ENCODE measurements around the gene GULP1.
A peak's percentile ranks its signal among the peaks of the same experiment; 100 is the strongest.

Gene GULP1

GRCh38 chr2:188291617-188292347 is at the start of gene GULP1:
TSS of gene GULP1 (plus strand) at chr2:188291874. CDS start at chr2:188477703, 185,829 bp downstream.
- Histone ChIP-seq H3K4me3 (ENCODE audit: severe bottlenecking) (peak within 1 kb of the TSS; percentile 49), H3K36me3 (ENCODE audit: low read depth) (no peaks in the 10 kb centered on the region), H3K9me3 (ENCODE audit: severe bottlenecking) (no peaks in the 10 kb centered on the region), H3K4me1 (ENCODE audit: insufficient read depth, poor library complexity, severe bottlenecking) (peaks cover 8% of the 10 kb centered on the region), H3K27ac (ENCODE audit: poor library complexity, severe bottlenecking) (no peak within 1 kb of the TSS), H3K27me3 (ENCODE audit: insufficient read depth, poor library complexity, severe bottlenecking) (no peaks in the 10 kb centered on the region)
- peak; percentile 76 for ATAC-seq (ENCODE audit: low read depth)
- TF ChIP-seq, protein P1, sequence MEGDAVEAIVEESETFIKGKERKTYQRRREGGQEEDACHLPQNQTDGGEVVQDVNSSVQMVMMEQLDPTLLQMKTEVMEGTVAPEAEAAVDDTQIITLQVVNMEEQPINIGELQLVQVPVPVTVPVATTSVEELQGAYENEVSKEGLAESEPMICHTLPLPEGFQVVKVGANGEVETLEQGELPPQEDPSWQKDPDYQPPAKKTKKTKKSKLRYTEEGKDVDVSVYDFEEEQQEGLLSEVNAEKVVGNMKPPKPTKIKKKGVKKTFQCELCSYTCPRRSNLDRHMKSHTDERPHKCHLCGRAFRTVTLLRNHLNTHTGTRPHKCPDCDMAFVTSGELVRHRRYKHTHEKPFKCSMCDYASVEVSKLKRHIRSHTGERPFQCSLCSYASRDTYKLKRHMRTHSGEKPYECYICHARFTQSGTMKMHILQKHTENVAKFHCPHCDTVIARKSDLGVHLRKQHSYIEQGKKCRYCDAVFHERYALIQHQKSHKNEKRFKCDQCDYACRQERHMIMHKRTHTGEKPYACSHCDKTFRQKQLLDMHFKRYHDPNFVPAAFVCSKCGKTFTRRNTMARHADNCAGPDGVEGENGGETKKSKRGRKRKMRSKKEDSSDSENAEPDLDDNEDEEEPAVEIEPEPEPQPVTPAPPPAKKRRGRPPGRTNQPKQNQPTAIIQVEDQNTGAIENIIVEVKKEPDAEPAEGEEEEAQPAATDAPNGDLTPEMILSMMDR (IDR thresholded peaks at IDR 0.05; ENCODE audit: poor library complexity, severe bottlenecking), result peak; percentile 83
- DNase-seq (ENCODE audit: low spot score), result peak; percentile 66

DNA sequence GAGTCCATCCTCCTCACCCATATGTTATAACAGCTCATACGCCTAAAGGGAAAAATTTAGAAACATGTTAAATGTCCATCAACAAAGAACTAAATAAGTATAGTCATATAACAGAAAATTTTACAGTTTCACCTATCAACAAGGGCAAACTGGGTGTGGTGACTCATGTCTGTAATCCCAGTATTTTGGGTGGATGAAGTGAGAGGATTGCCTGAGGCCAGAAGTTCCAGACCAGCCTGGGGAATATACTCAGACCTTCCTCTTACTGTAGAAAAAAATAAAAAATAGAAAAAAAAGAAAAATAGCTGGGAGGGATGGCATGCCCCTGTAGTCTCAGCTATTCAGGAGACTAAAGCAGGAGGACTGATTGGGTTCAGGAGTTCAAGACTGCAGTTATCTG is 48.3 kb upstream of the GULP1 start:
- Histone ChIP-seq H3K4me1 (ENCODE audit: insufficient read depth, poor library complexity, severe bottlenecking) (no peaks in the 10 kb centered on the region), H3K4me3 (ENCODE audit: severe bottlenecking) (no peak overlapping the region), H3K27me3 (ENCODE audit: insufficient read depth, poor library complexity, severe bottlenecking) (no peaks in the 10 kb centered on the region), H3K27ac (ENCODE audit: poor library complexity, severe bottlenecking) (no peak overlapping the region), H3K9me3 (ENCODE audit: severe bottlenecking) (no peaks in the 10 kb centered on the region), H3K36me3 (ENCODE audit: low read depth) (no peaks in the 10 kb centered on the region)
- TF ChIP-seq, protein P1 (IDR thresholded peaks at IDR 0.05; ENCODE audit: poor library complexity, severe bottlenecking), result no peak
- ATAC-seq (ENCODE audit: low read depth), result no peak
- DNase-seq (ENCODE audit: low spot score), result no peak

DNA sequence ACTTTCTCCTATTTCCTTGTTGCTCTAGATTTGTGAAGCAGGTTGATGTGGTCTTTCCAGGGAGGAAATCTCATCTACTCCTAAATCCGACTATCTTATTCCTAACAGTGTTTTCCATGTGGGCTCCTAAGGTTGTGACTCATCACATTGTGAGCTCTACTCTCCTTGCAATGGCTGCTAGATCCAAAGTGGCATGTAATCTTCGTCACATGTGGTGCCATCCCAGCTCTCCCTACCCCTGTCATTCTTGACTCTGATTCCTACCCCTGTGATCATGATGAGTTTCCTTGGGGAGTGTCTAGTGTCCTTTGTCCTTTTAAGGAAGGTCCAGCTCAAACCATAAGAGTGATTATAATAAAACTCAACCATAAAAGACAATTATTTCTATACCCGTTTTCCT is 47.3 kb upstream of the GULP1 start:
- H3K36me3 ChIP-seq (ENCODE audit: low read depth), result no peaks in the 10 kb centered on the region
- TF ChIP-seq, protein P1 (IDR thresholded peaks at IDR 0.05; ENCODE audit: poor library complexity, severe bottlenecking), result no peak
- DNase-seq (ENCODE audit: low spot score) (no peak), ATAC-seq (ENCODE audit: low read depth) (no peak)
- no peaks in the 10 kb centered on the region for H3K4me1 ChIP-seq (ENCODE audit: insufficient read depth, poor library complexity, severe bottlenecking)
- no peak overlapping the region for H3K4me3 ChIP-seq (ENCODE audit: severe bottlenecking)
- H3K27ac ChIP-seq (ENCODE audit: poor library complexity, severe bottlenecking), result no peak overlapping the region
- H3K27me3 ChIP-seq (ENCODE audit: insufficient read depth, poor library complexity, severe bottlenecking), result no peaks in the 10 kb centered on the region
- no peaks in the 10 kb centered on the region for H3K9me3 ChIP-seq (ENCODE audit: severe bottlenecking)

DNA sequence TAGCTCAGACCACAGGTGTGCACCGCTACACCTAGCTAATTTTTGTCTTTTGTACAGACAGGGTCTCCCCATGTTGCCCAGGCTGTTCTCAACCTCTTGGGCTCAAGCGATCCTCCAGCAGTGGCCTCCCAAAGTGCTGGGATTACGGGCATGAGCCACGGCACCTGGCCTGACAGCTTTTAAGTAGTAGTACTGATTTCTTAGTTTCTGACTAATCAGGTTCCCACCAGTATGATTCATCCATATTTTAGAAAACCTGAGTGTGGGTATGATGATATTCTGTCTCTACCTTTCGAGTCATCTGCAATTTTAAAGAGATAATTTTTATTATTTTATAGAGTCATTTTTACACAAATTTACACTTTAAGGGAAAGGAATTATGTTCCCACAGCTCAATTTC is 46.4 kb upstream of the GULP1 start:
- H3K27ac ChIP-seq (ENCODE audit: poor library complexity, severe bottlenecking), result no peak overlapping the region
- no peak overlapping the region for H3K4me3 ChIP-seq (ENCODE audit: severe bottlenecking)
- H3K4me1 ChIP-seq (ENCODE audit: insufficient read depth, poor library complexity, severe bottlenecking), result no peaks in the 10 kb centered on the region
- ATAC-seq (ENCODE audit: low read depth), result peak; percentile 78
- no peak for DNase-seq (ENCODE audit: low spot score)
- no peaks in the 10 kb centered on the region for H3K36me3 ChIP-seq (ENCODE audit: low read depth)
- no peaks in the 10 kb centered on the region for H3K9me3 ChIP-seq (ENCODE audit: severe bottlenecking)
- TF ChIP-seq, protein P1 (IDR thresholded peaks at IDR 0.05; ENCODE audit: poor library complexity, severe bottlenecking), result no peak
- no peaks in the 10 kb centered on the region for H3K27me3 ChIP-seq (ENCODE audit: insufficient read depth, poor library complexity, severe bottlenecking)

DNA sequence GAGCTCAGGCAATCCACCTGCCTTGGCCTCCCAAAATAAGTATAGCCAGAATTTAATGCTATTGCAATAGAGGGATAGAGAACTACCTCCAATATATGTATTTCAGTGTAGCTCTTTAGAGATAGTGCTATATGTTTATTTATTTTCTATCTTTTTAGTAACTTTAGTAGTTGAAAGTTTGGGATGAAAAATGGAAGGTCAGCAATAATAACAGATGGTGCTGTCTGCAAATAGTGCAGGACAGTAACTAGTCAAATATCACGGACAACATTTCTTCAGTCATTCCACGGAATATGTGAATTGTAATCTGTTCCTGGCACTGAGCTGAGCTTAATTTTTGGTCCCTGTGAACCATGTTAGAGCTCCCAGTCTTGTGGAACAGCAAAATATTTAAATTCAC is 43.2 kb upstream of the GULP1 start:
- H3K9me3 ChIP-seq (ENCODE audit: severe bottlenecking), result no peaks in the 10 kb centered on the region
- TF ChIP-seq, protein P1 (IDR thresholded peaks at IDR 0.05; ENCODE audit: poor library complexity, severe bottlenecking), result no peak
- no peaks in the 10 kb centered on the region for H3K4me1 ChIP-seq (ENCODE audit: insufficient read depth, poor library complexity, severe bottlenecking)
- H3K36me3 ChIP-seq (ENCODE audit: low read depth), result no peaks in the 10 kb centered on the region
- H3K27me3 ChIP-seq (ENCODE audit: insufficient read depth, poor library complexity, severe bottlenecking), result no peaks in the 10 kb centered on the region
- no peak for DNase-seq (ENCODE audit: low spot score)
- no peak for ATAC-seq (ENCODE audit: low read depth)
- no peak overlapping the region for H3K27ac ChIP-seq (ENCODE audit: poor library complexity, severe bottlenecking)
- no peak overlapping the region for H3K4me3 ChIP-seq (ENCODE audit: severe bottlenecking)

All from RWPE2 (cell line).